BLaER1 treated with 17β-estradiol and CSF1 and Interleukin-3, amounts not matched to agents 10 nM and 100 nM (cell line): ENCODE measurements around the gene SPOP.

Experiments used
- H3K27ac ChIP-seq, 11 experiments: shearing (Covaris generic); formaldehyde crosslinking; 2 replicates each; pipeline ENCODE4 v1.8.1; 2022
- H3K27me3 ChIP-seq, 11 experiments: shearing (Covaris generic); formaldehyde crosslinking; 2 replicates each; pipeline ENCODE4 v1.8.1; 2022
- H3K36me3 ChIP-seq, 11 experiments: shearing (Covaris generic); formaldehyde crosslinking; 2 replicates each; pipeline ENCODE4 v1.8.1; 2022
- H3K4me1 ChIP-seq, 10 experiments: shearing (Covaris generic); formaldehyde crosslinking; 2 replicates each; pipeline ENCODE4 v1.8.1; 2022
- H3K4me2 ChIP-seq, 11 experiments: shearing (Covaris generic); formaldehyde crosslinking; 2 replicates each; pipeline ENCODE4 v1.8.1; 2022
- H3K4me3 ChIP-seq, 10 experiments: shearing (Covaris generic); formaldehyde crosslinking; 2 replicates each; pipeline ENCODE4 v1.8.1; 2022
- H3K9ac ChIP-seq, 11 experiments: shearing (Covaris generic); formaldehyde crosslinking; 2 replicates each; pipeline ENCODE4 v1.8.1; 2022
- H3K9me3 ChIP-seq, 11 experiments: shearing (Covaris generic); formaldehyde crosslinking; replicated peaks in 1 of 11; 2 replicates each; pipeline ENCODE4 v1.8.1; 2022
- H4K20me1 ChIP-seq, 11 experiments: shearing (Covaris generic); formaldehyde crosslinking; 2 replicates each; pipeline ENCODE4 v1.8.1; 2022
- Cebpa-rat ChIP-seq, 11 experiments: shearing (Covaris generic); IDR thresholded peaks; 2 replicates each; pipeline ENCODE4 v1.8.1; 2022

SPOP gene

GRCh38 chr17:49565948-49566491 lies 111.9 kb downstream of the SPOP start:
- Histone ChIP-seq H3K4me2 (peak overlapping the region; percentile 58 to 82 (median 76)), H3K27ac (no peak overlapping the region), H3K4me1 (peaks cover 22 to 48% (median 38%) of the 10 kb centered on the region in 10 experiments)

GRCh38 chr17:49564638-49565037 lies 113.3 kb downstream of the SPOP start:
- Histone ChIP-seq H3K4me2 (peak overlapping the region in 8 of 11 experiments; percentile 6 to 82 (median 68); a peak in 13 of 22 replicates), H3K4me3 (no peak overlapping the region), H4K20me1 (no peaks in the 10 kb centered on the region), H3K9ac (no peak overlapping the region), H3K27me3 (no peaks in the 10 kb centered on the region), H3K9me3 (peaks cover 0 to 21% (median 15%) of the 10 kb centered on the region in 11 experiments; a peak in 20 of 22 replicates), H3K36me3 (no peaks in the 10 kb centered on the region), H3K27ac (no peak overlapping the region), H3K4me1 (peaks cover 22 to 40% (median 32%) of the 10 kb centered on the region in 10 experiments)
- TF ChIP-seq Cebpa-rat (IDR thresholded peaks at IDR 0.05), result no peak

More at GRCh38 chr17:49565948-49566491, 111.9 kb downstream of the SPOP start:
- Histone ChIP-seq H3K27me3 (peaks cover 4 to 9% (median 8%) of the 10 kb centered on the region in 11 experiments; a peak in 14 of 22 replicates), H3K4me3 (no peak overlapping the region), H3K36me3 (no peaks in the 10 kb centered on the region), H3K9me3 (peaks cover 0 to 19% (median 14%) of the 10 kb centered on the region in 11 experiments; a peak in 20 of 22 replicates), H4K20me1 (peaks cover 0 to 4% (median 0%) of the 10 kb centered on the region in 11 experiments; a peak in 2 of 22 replicates), H3K9ac (peak overlapping the region in 1 of 11 experiments; percentile 4; a peak in 2 of 22 replicates)
- no peak for TF ChIP-seq Cebpa-rat (IDR thresholded peaks at IDR 0.05)

- H3K4me2 ChIP-seq, result no peak overlapping the region
These were observed 120.4 kb downstream of the SPOP start for GRCh38 chr17:49557312-49558024.

GRCh38 chr17:49556223-49556943 lies 121.5 kb downstream of the SPOP start:
- no peak overlapping the region; a peak in 1 of 20 replicates for H3K4me3 ChIP-seq

More at GRCh38 chr17:49557312-49558024, 120.4 kb downstream of the SPOP start:
- no peaks in the 10 kb centered on the region for H3K27me3 ChIP-seq
- peaks cover 0 to 21% (median 15%) of the 10 kb centered on the region in 11 experiments; a peak in 20 of 22 replicates for H3K9me3 ChIP-seq
- no peak for TF ChIP-seq Cebpa-rat (IDR thresholded peaks at IDR 0.05)
- no peaks in the 10 kb centered on the region for H4K20me1 ChIP-seq
- H3K27ac ChIP-seq, result no peak overlapping the region
- no peaks in the 10 kb centered on the region for H3K36me3 ChIP-seq
- peaks cover 12 to 45% (median 32%) of the 10 kb centered on the region in 10 experiments for H3K4me1 ChIP-seq
- no peak overlapping the region for H3K9ac ChIP-seq
- H3K4me3 ChIP-seq, result no peak overlapping the region

GRCh38 chr17:49555495-49556222 lies 122.2 kb downstream of the SPOP start:
- peak overlapping the region in 7 of 11 experiments; percentile 5 to 66 (median 27); a peak in 8 of 22 replicates for H3K27ac ChIP-seq
- peak overlapping the region; percentile 49 to 80 (median 69) for H3K4me2 ChIP-seq
- peaks cover 12 to 55% (median 33%) of the 10 kb centered on the region in 10 experiments for H3K4me1 ChIP-seq
- H3K27me3 ChIP-seq, result no peaks in the 10 kb centered on the region
- no peaks in the 10 kb centered on the region for H3K36me3 ChIP-seq
- no peak overlapping the region; a peak in 1 of 20 replicates for H3K4me3 ChIP-seq
- H3K9ac ChIP-seq, result peak overlapping the region in 8 of 11 experiments; percentile 20 to 63 (median 35); a peak in 10 of 22 replicates
- no peak for TF ChIP-seq Cebpa-rat (IDR thresholded peaks at IDR 0.05)
- no peaks in the 10 kb centered on the region for H4K20me1 ChIP-seq
- H3K9me3 ChIP-seq, result peaks cover 0 to 2% (median 0%) of the 10 kb centered on the region in 11 experiments; a peak in 3 of 22 replicates

More at GRCh38 chr17:49556223-49556943, 121.5 kb downstream of the SPOP start:
- H3K9me3 ChIP-seq, result peaks cover 0 to 10% (median 4%) of the 10 kb centered on the region in 11 experiments; a peak in 19 of 22 replicates
- no peak for TF ChIP-seq Cebpa-rat (IDR thresholded peaks at IDR 0.05)
- no peaks in the 10 kb centered on the region for H4K20me1 ChIP-seq
- H3K4me1 ChIP-seq, result peaks cover 12 to 49% (median 32%) of the 10 kb centered on the region in 10 experiments
- peak overlapping the region in 7 of 11 experiments; percentile 5 to 66 (median 27); a peak in 8 of 22 replicates for H3K27ac ChIP-seq
- H3K27me3 ChIP-seq, result no peaks in the 10 kb centered on the region
- H3K36me3 ChIP-seq, result no peaks in the 10 kb centered on the region
- H3K4me2 ChIP-seq, result peak overlapping the region; percentile 49 to 80 (median 69)
- H3K9ac ChIP-seq, result peak overlapping the region in 7 of 11 experiments; percentile 20 to 63 (median 36); a peak in 9 of 22 replicates

- Histone ChIP-seq H4K20me1 (no peaks in the 10 kb centered on the region), H3K9ac (peak overlapping the region in 4 of 11 experiments; percentile 26 to 60 (median 38); a peak in 3 of 22 replicates), H3K9me3 (no peaks in the 10 kb centered on the region), H3K4me1 (peaks cover 12 to 63% (median 41%) of the 10 kb centered on the region in 10 experiments), H3K36me3 (no peaks in the 10 kb centered on the region), H3K27me3 (peaks cover 0 to 6% (median 0%) of the 10 kb centered on the region in 11 experiments; a peak in 2 of 22 replicates), H3K4me2 (peak overlapping the region in 10 of 11 experiments; percentile 22 to 80 (median 68); a peak in 19 of 22 replicates), H3K4me3 (no peak overlapping the region), H3K27ac (peak overlapping the region in 1 of 11 experiments; percentile 66; a peak in 1 of 22 replicates)
- TF ChIP-seq Cebpa-rat (IDR thresholded peaks at IDR 0.05), result no peak
These were observed 123.0 kb downstream of the SPOP start for GRCh38 chr17:49554694-49555494.

GRCh38 chr17:49553676-49554335 lies 124.1 kb downstream of the SPOP start:
- peaks cover 12 to 74% (median 52%) of the 10 kb centered on the region in 10 experiments for H3K4me1 ChIP-seq
- H3K36me3 ChIP-seq, result no peaks in the 10 kb centered on the region
- TF ChIP-seq Cebpa-rat (IDR thresholded peaks at IDR 0.05), result peak in 2 of 11 experiments; percentile 38 to 47; a peak in 4 of 22 replicates
- H3K27ac ChIP-seq, result no peak overlapping the region
- H3K4me2 ChIP-seq, result peak overlapping the region; percentile 2 to 80 (median 67); a peak in 18 of 22 replicates
- no peak overlapping the region for H3K4me3 ChIP-seq
- no peak overlapping the region for H3K9ac ChIP-seq
- H4K20me1 ChIP-seq, result no peaks in the 10 kb centered on the region
- H3K9me3 ChIP-seq, result no peaks in the 10 kb centered on the region
- H3K27me3 ChIP-seq, result peaks cover 0 to 11% (median 0%) of the 10 kb centered on the region in 11 experiments; a peak in 2 of 22 replicates
